Neural crest cell (in vitro differentiated cells): ENCODE measurements around the gene SLC25A21. TPM values are rescaled to one million over a fixed set of nuclear protein-coding genes. Genes with fewer than 3 reads are reported as not detected.

Experiments
- DNase-seq: peaks from one replicate; pipeline ENCODE4 v3.0.0; 2021; ENCODE audit warnings: low read depth, mixed read lengths, low spot score
- H3K27ac Mint-ChIP-seq: one replicate; pipeline ENCODE4 v1.8.0; 2021; ENCODE audit warnings: mild to moderate bottlenecking, mixed read lengths; ENCODE audit not compliant: unreplicated experiment
- H3K27me3 Mint-ChIP-seq: 2 replicates; pipeline ENCODE4 v1.8.0; 2021; ENCODE audit warnings: low read depth, mild to moderate bottlenecking, mixed read lengths
- H3K36me3 Mint-ChIP-seq: 2 replicates; pipeline ENCODE4 v1.8.0; 2021; ENCODE audit warnings: low read depth, mild to moderate bottlenecking, mixed read lengths
- H3K4me1 Mint-ChIP-seq: 2 replicates; pipeline ENCODE4 v1.8.0; 2021; ENCODE audit warnings: mixed read lengths
- H3K4me3 Mint-ChIP-seq: one replicate; pipeline ENCODE4 v1.8.0; 2021; ENCODE audit warnings: mild to moderate bottlenecking, mixed read lengths
- H3K9me3 Mint-ChIP-seq: 2 replicates; pipeline ENCODE4 v1.8.0; 2021; ENCODE audit warnings: mixed read lengths
- CTCF ChIP-seq: fragments of 200-600 bp; sonication (generic); conservative IDR thresholded peaks from 2 replicates; pipeline ENCODE4 v1.5.0; 2021; ENCODE audit warnings: antibody characterized with exemption, mild to moderate bottlenecking
- total RNA-seq: library from RNA; stranded (reverse); gene quantifications from 2 replicates; pipeline ENCODE4 v1.2.1, GENCODE V29; 2021

Gene SLC25A21
- total RNA-seq, 1 donor from 2014 or later = 2.2 TPM

DNA sequence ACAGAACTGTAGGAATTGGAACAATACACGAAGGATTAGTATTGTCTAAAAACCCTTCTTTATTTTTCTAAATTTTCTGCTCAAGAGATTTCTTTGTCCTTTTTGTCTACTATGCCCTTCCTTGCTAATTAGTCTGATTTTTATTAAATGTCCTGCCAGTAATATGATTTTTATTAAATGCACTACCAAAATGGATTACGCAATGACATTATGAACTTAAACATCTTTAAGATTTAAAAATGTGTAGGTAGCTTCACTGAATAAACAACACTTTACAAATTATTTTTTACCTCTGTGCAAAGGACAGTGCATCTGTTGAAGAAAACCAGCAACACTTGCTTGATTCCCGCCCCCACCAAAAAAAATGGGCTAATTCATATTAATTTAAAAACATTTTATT lies 519.0 kb downstream of the SLC25A21 start:
- peaks cover 12% of the 10 kb centered on the region for H3K4me1 Mint-ChIP-seq
- H3K27me3 Mint-ChIP-seq = peaks cover 100% of the 10 kb centered on the region
- TF ChIP-seq CTCF = no peak
- no peaks in the 10 kb centered on the region for H3K36me3 Mint-ChIP-seq
- no peaks in the 10 kb centered on the region for H3K9me3 Mint-ChIP-seq
- DNase-seq = no peak
- no peak overlapping the region for H3K27ac Mint-ChIP-seq
- H3K4me3 Mint-ChIP-seq = no peak overlapping the region

DNA sequence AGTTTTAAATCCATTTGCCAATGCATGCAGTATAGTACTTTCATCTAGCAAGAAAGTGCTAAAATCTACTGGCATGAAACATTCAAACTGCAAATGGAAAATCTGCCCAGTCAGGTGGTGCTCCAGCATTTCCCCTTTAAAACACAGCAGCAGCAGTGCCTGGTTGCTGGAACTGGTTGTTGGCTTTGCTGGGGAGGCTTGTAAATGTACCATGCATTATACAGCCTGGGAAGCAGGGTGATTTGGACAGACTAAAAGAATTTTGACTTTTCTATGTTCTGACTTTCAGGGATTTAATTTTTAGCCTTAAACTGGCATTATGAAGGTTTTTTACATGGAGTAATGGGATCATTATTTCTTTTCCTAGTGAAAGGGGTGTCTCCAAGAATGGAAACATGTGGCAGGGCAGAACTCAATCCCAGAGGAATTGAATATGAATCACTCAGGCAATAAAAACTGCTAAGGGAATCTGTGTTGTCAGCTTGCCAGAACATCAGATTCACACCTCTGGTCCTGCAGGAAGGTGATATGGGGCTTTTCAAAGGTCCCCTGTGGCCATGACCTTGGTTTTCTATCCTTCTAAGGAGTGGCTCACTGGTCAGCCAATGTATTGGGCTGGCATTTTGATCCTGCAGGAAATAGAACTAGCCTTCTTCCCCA lies 519.7 kb downstream of the SLC25A21 start:
- Mint-ChIP-seq H3K27me3 (peaks cover 100% of the 10 kb centered on the region), H3K4me3 (no peak overlapping the region), H3K36me3 (no peaks in the 10 kb centered on the region), H3K9me3 (no peaks in the 10 kb centered on the region), H3K4me1 (peaks cover 19% of the 10 kb centered on the region), H3K27ac (no peak overlapping the region)
- no peak for TF ChIP-seq CTCF
- no peak for DNase-seq

DNA sequence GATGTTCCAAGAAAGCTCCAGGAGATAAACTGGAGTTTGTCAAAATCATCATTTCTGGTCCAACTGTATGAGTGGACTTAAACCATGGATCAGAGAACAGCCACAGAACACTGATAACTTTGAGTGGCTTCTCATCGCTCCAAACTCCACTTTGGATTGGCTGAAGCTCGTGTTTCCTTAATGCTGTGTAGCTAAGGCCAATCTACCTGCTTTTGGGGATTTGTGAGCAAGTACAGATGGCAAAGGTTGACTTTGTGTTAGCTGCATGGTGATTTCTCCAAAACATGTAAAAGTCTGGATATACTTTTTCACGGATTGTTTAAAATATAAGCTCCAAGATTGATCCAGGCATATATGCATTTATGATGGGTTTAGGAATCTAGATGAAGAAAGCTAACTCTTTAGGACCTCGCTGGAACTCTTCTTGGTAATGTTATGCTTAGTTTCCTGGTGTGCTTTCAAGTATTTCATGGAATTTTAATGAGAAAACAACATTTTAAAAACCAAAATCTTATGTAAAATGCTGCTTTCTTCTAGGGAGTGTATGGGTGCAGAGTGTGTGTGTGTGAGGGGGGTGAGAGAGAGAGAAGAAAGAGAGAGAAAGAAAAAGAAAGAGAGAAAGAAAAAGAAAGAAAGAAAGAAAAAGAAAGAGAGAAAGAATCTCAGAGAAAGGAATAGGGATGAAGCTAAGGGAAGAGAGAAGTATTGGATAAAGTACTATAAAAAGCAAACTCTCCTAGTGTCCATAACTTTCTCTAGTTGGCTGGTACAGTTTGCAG lies 522.3 kb downstream of the SLC25A21 start:
- Mint-ChIP-seq H3K36me3 (no peaks in the 10 kb centered on the region), H3K4me1 (peaks cover 13% of the 10 kb centered on the region), H3K4me3 (no peak overlapping the region), H3K27me3 (peaks cover 99% of the 10 kb centered on the region), H3K9me3 (no peaks in the 10 kb centered on the region), H3K27ac (no peak overlapping the region)
- TF ChIP-seq CTCF = no peak
- no peak for DNase-seq

DNA sequence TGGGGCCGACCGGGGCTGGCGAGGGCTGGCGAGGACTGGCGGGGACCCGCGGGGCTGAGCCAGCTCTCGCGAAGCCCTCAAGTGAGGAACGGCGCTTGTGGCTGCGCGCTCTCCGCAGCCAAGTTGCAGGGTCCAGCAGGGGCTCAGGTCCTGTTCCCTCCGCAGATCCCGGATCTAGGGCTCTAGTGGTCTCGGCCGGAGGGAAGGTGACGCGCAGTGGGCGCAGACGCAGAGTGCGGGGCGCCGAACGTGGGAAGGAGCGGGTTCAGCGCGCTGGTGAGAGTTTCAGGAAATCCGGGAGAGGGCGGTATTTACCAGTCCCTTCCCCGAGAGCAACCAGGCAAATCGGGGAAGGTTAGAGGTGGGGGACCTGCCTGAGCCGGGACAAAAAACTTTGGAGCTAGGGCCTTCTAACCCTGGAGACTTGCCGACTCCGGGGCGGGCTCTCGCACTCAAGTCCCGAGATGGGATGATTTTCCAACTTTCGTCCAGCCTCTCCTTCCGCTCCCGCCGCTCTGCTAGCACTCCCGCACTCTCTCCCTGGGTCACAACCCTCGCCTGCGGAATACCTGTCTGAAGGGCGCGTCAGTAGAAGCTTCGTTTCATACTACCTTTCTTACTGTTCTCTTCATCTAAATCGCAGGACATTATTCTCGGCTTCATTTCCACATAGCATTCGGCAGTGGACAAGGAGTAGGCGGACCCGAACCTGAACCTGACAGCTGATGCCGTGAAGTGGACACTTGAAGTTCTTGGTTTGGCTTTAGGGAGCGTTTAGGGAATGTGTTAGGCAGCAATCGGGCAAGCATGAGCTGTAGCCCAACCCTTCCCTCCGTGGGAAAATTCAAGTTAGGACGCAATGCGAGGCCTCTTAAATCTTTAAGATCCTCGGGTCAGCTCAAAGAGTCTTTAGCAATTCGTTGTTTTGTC lies 524.3 kb downstream of the SLC25A21 start:
- TF ChIP-seq CTCF = peak; percentile 74
- H3K36me3 Mint-ChIP-seq = no peaks in the 10 kb centered on the region
- no peaks in the 10 kb centered on the region for H3K9me3 Mint-ChIP-seq
- H3K27ac Mint-ChIP-seq = no peak overlapping the region
- DNase-seq = peak; percentile 54
- peaks cover 13% of the 10 kb centered on the region for H3K4me1 Mint-ChIP-seq
- peaks cover 97% of the 10 kb centered on the region for H3K27me3 Mint-ChIP-seq
- peak overlapping the region; percentile 61 for H3K4me3 Mint-ChIP-seq

- H3K4me3 Mint-ChIP-seq = peak overlapping the region; percentile 61
- peaks cover 97% of the 10 kb centered on the region for H3K27me3 Mint-ChIP-seq
- peaks cover 13% of the 10 kb centered on the region for H3K4me1 Mint-ChIP-seq
- H3K9me3 Mint-ChIP-seq = no peaks in the 10 kb centered on the region
- TF ChIP-seq CTCF = no peak
- no peak overlapping the region for H3K27ac Mint-ChIP-seq
- no peaks in the 10 kb centered on the region for H3K36me3 Mint-ChIP-seq
- DNase-seq = no peak
Measured at GRCh38 chr14:36647417-36647823, 525.0 kb downstream of the SLC25A21 start.
